HepG2 (cell line): ENCODE data around the gene PTPA. TPM values are rescaled to one million over a fixed set of nuclear protein-coding genes. Genes with fewer than 3 reads are reported as not detected.

ENCODE experiments used
- ATF1 ChIP-seq: IDR thresholded peaks from 2 replicates; pipeline ENCODE4 v1.6.1; 2016; ENCODE audit warnings: mild to moderate bottlenecking, control low read depth
- BRCA1 ChIP-seq: sonication (generic); formaldehyde crosslinking; IDR thresholded peaks from 2 replicates; pipeline ENCODE4 v1.4.0; 2020; ENCODE audit warnings: missing genetic modification reagents
- CBX5 ChIP-seq: sonication (generic); formaldehyde crosslinking; IDR thresholded peaks from 2 replicates; pipeline ENCODE4 v1.4.0; 2020; ENCODE audit warnings: missing genetic modification reagents, borderline replicate concordance
- DBP ChIP-seq: sonication (generic); formaldehyde crosslinking; IDR thresholded peaks from 2 replicates; pipeline ENCODE4 v1.4.0; 2020; ENCODE audit warnings: missing genetic modification reagents; ENCODE audit errors: not compliant biosample characterization
- MLLT10 ChIP-seq: sonication (generic); formaldehyde crosslinking; IDR thresholded peaks from 2 replicates; pipeline ENCODE4 v1.4.0; 2020; ENCODE audit warnings: missing genetic modification reagents
- U2AF2 ChIP-seq: fragments of 200-400 bp; formaldehyde crosslinking; IDR thresholded peaks from 2 replicates; pipeline ENCODE4 v1.6.1; 2017; ENCODE audit warnings: low read depth, mild to moderate bottlenecking, low read length
- ZBTB34 ChIP-seq: sonication (generic); formaldehyde crosslinking; IDR thresholded peaks from 2 replicates; pipeline ENCODE4 v1.8.0; 2022; ENCODE audit warnings: mild to moderate bottlenecking, missing genetic modification reagents
- ZBTB44 ChIP-seq: sonication (generic); formaldehyde crosslinking; IDR thresholded peaks from 2 replicates; pipeline ENCODE4 v1.4.0; 2020; ENCODE audit warnings: missing genetic modification reagents
- ZFP36L2 ChIP-seq: sonication (generic); formaldehyde crosslinking; IDR thresholded peaks from 2 replicates; pipeline ENCODE4 v1.4.0; 2020; ENCODE audit warnings: missing genetic modification reagents
- ZFX ChIP-seq: sonication (generic); formaldehyde crosslinking; IDR thresholded peaks from 2 replicates; pipeline ENCODE4 v1.4.0; 2020; ENCODE audit warnings: mild to moderate bottlenecking, low read depth, missing genetic modification reagents, moderate library complexity
- ZKSCAN8 ChIP-seq: IDR thresholded peaks from 2 replicates; pipeline ENCODE4 v1.6.1; 2016; ENCODE audit warnings: borderline replicate concordance, missing genetic modification reagents, missing compliant biosample characterization
- ZNF234 ChIP-seq: sonication (generic); formaldehyde crosslinking; conservative IDR thresholded peaks from 2 replicates; pipeline ENCODE4 v1.5.1; 2020; ENCODE audit warnings: mild to moderate bottlenecking, missing genetic modification reagents
- ZNF350 ChIP-seq: sonication (generic); formaldehyde crosslinking; IDR thresholded peaks from 2 replicates; pipeline ENCODE4 v1.4.0; 2020; ENCODE audit warnings: mild to moderate bottlenecking, low read depth, missing genetic modification reagents, borderline replicate concordance
- ZNF740 ChIP-seq: sonication (generic); formaldehyde crosslinking; IDR thresholded peaks from 2 replicates; pipeline ENCODE4 v1.4.0; 2020; ENCODE audit warnings: missing genetic modification reagents
- ZNF792 ChIP-seq: IDR thresholded peaks from 2 replicates; pipeline ENCODE4 v1.6.1; 2016
- polyA plus RNA-seq, 8 experiments: library from polyadenylated mRNA; depleted of rRNA in 3 of 8; stranded (reverse) in 7 of 8; unstranded in 1 of 8; fragments of >200 nt; fragmentation: Illumina TruSeq in 4 of 8; extraction: Trizol in 4 of 8; gene quantifications; 2 replicates each; pipeline versions ENCODE4 v1.2.1 to v1.2.3, GENCODE V29; 2011 to 2016; ENCODE audit warnings: low read depth in 4 of 8, missing spikeins in 1 of 8, mixed read lengths in 1 of 8; ENCODE audit not compliant: insufficient read depth in 1 of 8
- total RNA-seq, 5 experiments: library from RNA; depleted of rRNA; stranded (reverse); fragments of >200 nt; fragmentation: Illumina TruSeq; extraction: Trizol; gene quantifications; 2 replicates each; pipeline ENCODE4 v1.2.3, GENCODE V29; 2016; ENCODE audit warnings: low read depth in 1 of 5
- TF ChIP-seq, protein P1 (sequence below): sonication (generic); formaldehyde crosslinking; IDR thresholded peaks from 2 replicates; pipeline ENCODE4 v1.5.0; 2020; ENCODE audit warnings: mild to moderate bottlenecking, missing genetic modification reagents
- TF ChIP-seq, protein P2 (sequence below): sonication (generic); formaldehyde crosslinking; IDR thresholded peaks from 2 replicates; pipeline ENCODE4 v1.9.0; 2021; ENCODE audit warnings: mild to moderate bottlenecking, missing genetic modification reagents

PTPA gene
- total and polyA plus RNA-seq, 2 of the 13 experiments (the other 11 are each of a cell fraction or from before 2014, with no cell fraction given), result 79.3 to 105 TPM

- peak; percentile 65; the same call in 1 of the 2 replicates for TF ChIP-seq CBX5 (CRISPR knock-in tag)
- TF ChIP-seq ZFP36L2, result no peak
- TF ChIP-seq BRCA1, result peak; percentile 56; the same call in 1 of the 2 replicates
- TF ChIP-seq ZKSCAN8 (CRISPR knock-in tag), result 0 out of 2 replicates have a peak, but pooled peaks have one; percentile 28
- no peak for TF ChIP-seq ZNF234 (CRISPR knock-in tag)
- TF ChIP-seq ZNF792 (CRISPR knock-in tag), result 0 out of 2 replicates have a peak, but pooled peaks have one; percentile 44
- peak; percentile 73; the same call in 1 of the 2 replicates for TF ChIP-seq ZBTB34 (CRISPR knock-in tag)
- no peak; the same call in 1 of the 2 replicates for TF ChIP-seq ZFX (CRISPR knock-in tag)
- TF ChIP-seq, protein P1, sequence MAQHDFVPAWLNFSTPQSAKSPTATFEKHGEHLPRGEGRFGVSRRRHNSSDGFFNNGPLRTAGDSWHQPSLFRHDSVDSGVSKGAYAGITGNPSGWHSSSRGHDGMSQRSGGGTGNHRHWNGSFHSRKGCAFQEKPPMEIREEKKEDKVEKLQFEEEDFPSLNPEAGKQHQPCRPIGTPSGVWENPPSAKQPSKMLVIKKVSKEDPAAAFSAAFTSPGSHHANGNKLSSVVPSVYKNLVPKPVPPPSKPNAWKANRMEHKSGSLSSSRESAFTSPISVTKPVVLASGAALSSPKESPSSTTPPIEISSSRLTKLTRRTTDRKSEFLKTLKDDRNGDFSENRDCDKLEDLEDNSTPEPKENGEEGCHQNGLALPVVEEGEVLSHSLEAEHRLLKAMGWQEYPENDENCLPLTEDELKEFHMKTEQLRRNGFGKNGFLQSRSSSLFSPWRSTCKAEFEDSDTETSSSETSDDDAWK (CRISPR knock-in tag), result no peak
- TF ChIP-seq ATF1, result no peak
- peak; percentile 34 for TF ChIP-seq DBP (CRISPR knock-in tag)
- TF ChIP-seq, protein P2, sequence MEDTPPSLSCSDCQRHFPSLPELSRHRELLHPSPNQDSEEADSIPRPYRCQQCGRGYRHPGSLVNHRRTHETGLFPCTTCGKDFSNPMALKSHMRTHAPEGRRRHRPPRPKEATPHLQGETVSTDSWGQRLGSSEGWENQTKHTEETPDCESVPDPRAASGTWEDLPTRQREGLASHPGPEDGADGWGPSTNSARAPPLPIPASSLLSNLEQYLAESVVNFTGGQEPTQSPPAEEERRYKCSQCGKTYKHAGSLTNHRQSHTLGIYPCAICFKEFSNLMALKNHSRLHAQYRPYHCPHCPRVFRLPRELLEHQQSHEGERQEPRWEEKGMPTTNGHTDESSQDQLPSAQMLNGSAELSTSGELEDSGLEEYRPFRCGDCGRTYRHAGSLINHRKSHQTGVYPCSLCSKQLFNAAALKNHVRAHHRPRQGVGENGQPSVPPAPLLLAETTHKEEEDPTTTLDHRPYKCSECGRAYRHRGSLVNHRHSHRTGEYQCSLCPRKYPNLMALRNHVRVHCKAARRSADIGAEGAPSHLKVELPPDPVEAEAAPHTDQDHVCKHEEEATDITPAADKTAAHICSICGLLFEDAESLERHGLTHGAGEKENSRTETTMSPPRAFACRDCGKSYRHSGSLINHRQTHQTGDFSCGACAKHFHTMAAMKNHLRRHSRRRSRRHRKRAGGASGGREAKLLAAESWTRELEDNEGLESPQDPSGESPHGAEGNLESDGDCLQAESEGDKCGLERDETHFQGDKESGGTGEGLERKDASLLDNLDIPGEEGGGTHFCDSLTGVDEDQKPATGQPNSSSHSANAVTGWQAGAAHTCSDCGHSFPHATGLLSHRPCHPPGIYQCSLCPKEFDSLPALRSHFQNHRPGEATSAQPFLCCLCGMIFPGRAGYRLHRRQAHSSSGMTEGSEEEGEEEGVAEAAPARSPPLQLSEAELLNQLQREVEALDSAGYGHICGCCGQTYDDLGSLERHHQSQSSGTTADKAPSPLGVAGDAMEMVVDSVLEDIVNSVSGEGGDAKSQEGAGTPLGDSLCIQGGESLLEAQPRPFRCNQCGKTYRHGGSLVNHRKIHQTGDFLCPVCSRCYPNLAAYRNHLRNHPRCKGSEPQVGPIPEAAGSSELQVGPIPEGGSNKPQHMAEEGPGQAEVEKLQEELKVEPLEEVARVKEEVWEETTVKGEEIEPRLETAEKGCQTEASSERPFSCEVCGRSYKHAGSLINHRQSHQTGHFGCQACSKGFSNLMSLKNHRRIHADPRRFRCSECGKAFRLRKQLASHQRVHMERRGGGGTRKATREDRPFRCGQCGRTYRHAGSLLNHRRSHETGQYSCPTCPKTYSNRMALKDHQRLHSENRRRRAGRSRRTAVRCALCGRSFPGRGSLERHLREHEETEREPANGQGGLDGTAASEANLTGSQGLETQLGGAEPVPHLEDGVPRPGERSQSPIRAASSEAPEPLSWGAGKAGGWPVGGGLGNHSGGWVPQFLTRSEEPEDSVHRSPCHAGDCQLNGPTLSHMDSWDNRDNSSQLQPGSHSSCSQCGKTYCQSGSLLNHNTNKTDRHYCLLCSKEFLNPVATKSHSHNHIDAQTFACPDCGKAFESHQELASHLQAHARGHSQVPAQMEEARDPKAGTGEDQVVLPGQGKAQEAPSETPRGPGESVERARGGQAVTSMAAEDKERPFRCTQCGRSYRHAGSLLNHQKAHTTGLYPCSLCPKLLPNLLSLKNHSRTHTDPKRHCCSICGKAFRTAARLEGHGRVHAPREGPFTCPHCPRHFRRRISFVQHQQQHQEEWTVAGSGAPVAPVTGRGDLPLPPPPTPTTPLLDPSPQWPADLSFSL (CRISPR knock-in tag), result no peak
- TF ChIP-seq MLLT10, result no peak
- 0 out of 2 replicates have a peak, but pooled peaks have one; percentile 65 for TF ChIP-seq ZBTB44 (CRISPR knock-in tag)
- TF ChIP-seq ZNF740 (CRISPR knock-in tag), result no peak
- no peak for TF ChIP-seq U2AF2
- TF ChIP-seq ZNF350, result no peak
These were observed 66.8 kb downstream of the PTPA start, which contains the start of gene IER5L (continued) for GRCh38 chr9:129177791-129178567.
